GM12892 (cell line): ENCODE data around the gene SPRYD3.

Source experiments
- POLR2A ChIP-seq: IDR thresholded peaks from 2 replicates; pipeline ENCODE4 v1.6.1; 2011; ENCODE audit warnings: low read depth, low read length, control low read depth
- POLR2AphosphoS5 ChIP-seq: IDR thresholded peaks from 2 replicates; pipeline ENCODE4 v1.6.1; 2011; ENCODE audit warnings: low read depth, low read length, control low read depth
- TAF1 ChIP-seq: IDR thresholded peaks from 2 replicates; pipeline ENCODE4 v1.6.1; 2011; ENCODE audit warnings: low read depth, mild to moderate bottlenecking, control low read depth, low read length, borderline replicate concordance

DNA sequence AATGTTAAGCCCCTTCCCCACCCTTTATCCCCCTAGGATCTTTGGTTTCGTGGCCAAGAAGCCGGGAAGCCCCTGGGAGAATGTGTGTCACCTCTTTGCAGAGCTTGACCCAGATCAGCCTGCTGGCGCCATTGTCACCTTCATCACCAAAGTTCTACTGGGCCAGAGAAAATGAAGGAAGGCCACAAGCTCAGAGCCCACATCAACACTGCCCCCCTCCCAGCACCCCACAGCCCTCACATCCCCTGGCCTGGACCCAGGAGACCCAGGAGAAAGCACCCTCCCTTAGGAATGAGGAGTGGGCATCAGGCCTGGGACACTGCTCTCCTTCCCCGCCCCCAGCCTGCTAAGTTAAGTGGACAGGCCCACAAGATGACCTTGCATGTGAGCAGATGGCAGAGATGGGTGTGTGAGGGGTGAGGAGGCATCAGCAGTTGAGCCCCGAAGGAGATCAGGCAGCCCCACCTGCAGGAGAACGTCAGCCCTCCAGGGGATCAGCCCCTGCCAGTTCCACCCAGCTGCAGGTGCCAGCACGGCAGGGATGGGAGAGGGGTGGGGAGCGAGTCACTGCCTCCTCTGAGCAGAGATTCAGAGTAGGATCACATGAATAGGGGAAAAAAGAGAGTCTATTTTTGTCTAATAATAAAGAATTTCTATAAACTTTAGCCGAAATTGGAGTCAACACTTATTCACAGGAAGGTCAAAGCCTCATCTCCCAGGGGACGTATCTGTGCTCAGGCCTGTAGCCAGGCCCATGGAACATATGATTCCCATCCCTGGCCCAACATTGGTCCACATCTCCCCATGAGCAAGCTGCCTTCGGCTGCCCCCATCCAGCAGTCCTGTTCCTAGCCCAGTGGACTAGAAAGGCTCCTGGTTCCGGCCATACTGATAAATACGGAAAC is 15.2 kb downstream of the SPRYD3 start:
- TF ChIP-seq TAF1 (no peak), POLR2A (no peak), POLR2AphosphoS5 (no peak)
